HG03521 (cell line): ENCODE results near the gene ISLR.

ENCODE experiments used
- ATAC-seq: cut with Tn5 transposase; IDR thresholded peaks from one replicate; pipeline ENCODE4 v1.9.1; 2021; ENCODE audit warnings: mild to moderate bottlenecking, moderate library complexity; ENCODE audit not compliant: unreplicated experiment

Gene ISLR, protein sequence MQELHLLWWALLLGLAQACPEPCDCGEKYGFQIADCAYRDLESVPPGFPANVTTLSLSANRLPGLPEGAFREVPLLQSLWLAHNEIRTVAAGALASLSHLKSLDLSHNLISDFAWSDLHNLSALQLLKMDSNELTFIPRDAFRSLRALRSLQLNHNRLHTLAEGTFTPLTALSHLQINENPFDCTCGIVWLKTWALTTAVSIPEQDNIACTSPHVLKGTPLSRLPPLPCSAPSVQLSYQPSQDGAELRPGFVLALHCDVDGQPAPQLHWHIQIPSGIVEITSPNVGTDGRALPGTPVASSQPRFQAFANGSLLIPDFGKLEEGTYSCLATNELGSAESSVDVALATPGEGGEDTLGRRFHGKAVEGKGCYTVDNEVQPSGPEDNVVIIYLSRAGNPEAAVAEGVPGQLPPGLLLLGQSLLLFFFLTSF

DNA sequence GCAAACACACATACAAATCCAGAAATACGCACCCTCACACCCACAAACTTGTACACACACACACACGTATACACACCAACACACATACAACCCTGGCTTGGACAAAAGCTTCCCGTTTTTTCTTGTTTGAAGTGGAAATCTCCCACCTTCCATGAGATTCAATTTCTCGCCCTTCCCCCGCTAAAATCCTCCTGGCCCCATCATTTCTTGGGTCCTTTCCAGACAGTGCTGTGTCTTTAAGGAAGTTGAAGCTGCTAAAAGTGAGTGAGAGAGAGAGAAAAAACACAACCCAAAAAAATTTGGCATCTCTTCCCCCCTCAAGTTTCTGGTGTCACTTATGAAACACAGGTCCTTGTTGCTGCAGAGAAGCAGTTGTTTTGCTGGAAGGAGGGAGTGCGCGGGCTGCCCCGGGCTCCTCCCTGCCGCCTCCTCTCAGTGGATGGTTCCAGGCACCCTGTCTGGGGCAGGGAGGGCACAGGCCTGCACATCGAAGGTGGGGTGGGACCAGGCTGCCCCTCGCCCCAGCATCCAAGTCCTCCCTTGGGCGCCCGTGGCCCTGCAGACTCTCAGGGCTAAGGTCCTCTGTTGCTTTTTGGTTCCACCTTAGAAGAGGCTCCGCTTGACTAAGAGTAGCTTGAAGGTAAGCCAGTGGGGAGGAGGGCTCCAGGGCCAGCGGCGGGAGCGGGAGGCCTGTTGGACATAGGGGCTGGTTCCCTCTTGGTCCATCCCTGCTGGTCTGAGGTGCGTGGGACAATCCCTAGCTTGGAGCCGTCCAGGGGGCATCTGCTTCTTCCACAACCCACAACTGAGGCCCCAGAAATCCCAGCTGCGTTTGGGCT, at the start of gene ISLR:
Gene ISLR (plus strand): TSS at position 331 of the 839 bp plus-strand sequence. CDS start 1,149 bp downstream, outside the sequence.
- no peak for ATAC-seq

DNA sequence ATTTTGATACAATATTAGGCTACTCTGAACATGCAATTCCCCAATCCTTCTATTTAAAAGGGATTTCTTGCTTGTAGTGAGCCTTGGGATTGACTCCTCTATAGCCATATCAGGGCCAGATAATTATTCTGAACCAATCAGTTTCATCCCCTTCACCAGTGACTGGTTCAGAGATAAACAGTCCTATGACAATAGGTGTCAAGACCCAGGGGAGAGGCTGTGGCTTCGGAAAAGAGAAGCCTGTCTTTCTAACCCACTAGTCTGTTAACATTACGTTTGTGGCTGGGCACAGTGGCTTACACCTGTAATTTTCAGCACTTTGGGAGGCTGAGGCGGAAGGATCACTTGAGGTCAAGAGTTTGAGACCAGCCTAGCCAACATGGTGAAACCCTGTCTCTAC, 49.3 kb upstream of the ISLR start:
- no peak for ATAC-seq

DNA sequence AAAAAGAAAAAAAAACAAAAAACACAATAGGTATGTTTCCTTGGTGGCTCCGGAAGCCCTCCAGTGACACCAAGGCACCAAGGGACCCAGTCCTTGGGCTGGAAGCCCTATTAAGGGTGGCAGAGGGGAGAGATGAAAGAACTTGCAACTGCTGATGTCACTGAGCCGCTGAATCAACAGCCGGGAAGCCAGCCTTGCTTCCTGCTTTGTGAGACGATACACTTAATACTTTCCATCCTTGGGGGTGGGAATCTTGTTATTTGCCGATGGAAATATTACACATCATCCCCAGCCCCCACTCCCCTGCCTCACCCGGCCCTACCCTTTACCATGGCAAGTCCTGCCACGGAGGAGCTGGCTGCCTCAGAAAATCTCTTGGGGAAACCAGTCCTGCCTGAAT, 48.8 kb upstream of the ISLR start:
- ATAC-seq, result no peak

DNA sequence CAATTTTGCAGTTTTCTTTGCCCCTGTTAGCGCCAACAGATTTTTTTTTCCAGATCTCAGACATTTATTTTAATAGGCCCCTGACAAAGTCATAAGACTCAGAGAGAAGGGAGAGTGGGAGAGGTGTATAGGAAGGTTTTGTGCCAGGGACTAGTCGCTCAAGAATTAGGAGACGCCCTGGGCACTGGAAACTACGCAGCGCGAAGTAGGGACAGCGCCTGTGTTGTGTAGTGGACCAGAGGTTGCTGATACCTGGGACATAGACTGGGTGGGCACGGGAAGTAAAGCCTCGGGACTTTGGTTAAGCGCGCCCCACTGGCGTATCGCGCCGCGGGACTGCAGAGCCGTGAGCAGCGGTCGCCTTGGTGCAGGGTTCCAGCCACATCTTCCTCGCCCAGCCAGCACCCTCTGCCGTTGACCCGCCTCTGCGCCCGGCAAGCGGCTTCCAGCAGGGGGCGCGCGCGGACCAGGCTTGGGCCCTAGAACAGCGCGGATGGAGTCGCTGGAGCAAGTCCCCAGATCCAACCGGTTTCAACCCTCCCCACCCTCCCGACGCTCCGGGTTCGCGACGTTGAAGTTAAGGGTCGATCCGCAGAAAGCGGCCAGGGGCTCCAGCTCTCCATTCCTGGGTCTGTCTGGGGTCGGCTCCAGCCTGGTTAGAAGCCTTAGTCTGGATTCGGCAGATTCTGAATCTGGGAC, 46.1 kb upstream of the ISLR start:
- peak; percentile 70 for ATAC-seq

DNA sequence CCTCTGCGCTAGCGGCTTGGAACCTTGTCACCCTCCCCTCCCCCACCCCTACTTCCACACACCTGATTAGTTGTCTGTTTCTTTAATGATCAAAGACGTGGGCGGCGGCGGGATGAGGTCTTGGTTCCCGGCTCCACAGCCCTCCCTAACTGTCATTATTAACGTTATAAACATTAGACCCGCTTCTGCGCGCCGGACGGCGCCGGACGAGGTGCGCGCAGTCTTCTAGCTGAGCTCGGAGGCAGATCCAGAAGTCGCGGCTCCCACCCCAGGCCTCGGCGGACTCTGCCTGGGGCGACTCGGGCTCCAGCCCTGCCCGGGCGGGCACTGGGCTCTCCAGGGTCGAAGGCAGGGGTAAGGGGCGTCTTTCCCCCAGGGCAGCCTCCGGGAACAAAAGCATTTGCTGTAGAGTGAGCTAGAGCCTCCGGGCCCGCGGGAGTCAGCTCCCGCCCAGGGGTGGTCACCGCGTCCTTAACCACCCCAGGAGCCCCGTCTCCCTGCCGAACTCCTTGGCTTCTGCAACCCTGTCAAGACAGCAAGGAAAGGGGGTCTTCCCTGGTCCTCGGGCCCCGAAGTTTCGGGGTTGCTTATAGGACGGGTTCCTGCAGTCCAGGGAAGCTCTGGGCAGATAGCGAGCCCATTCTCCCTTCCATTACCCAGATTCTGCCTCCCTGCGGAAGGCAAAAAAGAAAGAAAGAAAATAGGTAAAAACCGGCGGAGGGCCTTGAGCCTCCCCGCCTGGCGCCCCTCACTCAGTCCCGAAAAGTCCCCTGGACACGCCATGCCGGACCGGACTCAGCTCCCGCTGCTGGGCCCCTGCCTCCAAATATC, 45.3 kb upstream of the ISLR start:
- peak; percentile 10 for ATAC-seq

DNA sequence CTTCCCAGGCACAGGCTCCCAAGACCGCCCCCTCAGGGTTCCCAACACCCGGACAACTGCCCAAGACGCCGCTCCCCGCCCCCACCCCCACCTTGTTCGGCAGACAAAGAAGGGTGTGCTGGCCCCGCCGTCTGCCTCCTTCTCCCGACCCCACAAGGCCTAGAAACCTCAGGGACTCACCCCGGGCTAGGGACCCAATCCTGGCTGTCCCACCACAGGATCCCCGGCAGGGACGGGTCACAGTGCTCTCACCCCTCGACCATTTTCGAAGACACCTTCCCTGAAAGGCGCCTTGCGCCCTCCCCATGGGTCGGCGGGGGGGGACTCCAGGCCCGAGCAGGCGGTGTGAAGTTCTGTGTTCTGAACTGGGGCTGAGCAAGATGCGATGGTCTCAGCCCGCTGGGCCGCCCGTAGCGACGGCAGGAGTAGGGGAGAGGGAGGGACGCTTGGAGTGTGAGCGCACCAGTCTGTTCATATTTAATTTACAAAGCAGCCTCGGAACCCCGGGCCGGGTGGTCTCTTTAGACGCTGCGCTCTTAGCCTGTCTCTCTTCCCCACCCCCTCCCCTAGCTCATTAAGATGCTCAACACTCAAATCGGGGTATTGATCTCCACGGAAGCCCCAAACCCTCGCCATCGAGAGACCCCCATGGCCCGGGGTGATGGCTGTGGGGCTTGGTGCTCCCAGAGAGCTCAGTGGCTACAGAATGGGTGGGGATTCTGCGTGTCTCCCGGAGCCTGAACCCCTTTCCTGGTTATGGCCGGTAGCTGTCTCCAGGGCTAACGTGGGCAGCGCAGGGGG, 44.5 kb upstream of the ISLR start:
- no peak for ATAC-seq

DNA sequence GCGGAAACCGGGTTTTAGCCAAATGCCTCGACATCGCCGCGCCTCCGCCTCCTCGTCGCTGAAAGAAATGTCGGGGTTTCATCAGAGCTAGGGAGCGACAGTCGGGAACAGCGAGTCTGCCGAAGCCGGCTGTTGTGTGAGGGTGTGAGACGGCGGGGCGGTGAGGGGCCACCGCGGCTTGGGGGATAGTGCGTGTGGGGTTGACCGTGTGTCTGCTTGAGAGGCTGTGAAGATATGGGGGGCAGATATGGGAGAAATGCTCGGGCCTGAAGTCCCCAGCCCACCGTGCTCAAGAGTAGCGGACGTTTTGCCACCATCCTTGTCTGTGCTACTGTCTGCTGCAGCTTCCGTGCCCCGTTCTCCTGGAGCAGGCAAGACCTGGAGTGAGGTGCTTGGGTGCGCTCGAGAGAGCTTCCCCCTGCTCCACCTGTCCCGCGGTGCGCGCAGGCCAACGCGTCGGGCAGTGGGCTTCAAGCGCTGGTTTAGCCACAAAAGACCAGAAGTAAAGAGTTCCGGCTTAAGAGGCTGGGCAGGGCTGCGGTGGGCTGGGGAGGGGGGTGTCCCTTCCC, 43.8 kb upstream of the ISLR start:
- ATAC-seq, result no peak

DNA sequence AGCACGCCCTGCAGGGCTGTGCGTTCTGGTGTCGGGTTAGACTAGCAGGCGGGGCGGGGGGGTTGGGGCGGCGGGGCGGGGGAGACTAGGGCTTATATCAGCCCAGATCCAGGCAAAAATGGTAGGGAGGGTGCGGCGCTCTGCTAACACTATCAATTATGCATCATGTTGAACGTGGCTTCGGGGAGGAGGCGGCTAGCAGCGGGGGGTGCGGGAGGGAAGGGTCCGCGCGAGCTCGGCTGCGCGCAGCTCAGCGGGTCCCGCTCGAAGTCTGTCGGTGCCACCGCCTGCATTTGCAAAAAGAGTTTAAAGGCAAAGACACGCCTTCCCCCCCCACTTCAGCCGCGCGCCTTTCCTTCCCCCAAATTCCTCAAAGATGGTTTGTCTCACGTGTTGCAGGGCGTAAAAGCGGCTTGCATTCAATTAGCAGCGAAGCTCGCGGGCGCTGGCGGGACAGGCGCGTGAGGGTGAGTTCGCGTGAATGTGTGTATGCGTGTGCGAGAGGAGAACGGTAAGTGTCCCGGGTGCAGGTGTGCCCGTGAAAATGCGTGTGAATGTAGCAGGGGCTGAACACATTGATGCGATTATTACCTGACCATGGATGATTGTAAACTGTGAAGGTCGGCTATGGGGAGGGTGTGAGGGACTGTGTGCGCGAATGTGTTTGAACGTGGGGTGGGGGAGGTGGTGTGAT, 43.2 kb upstream of the ISLR start, which contains the start of gene ISLR2:
Gene ISLR2 (plus strand): TSS at position 432 of the 694 bp plus-strand sequence. CDS start 2,169 bp downstream, outside the sequence.
- no peak for ATAC-seq

DNA sequence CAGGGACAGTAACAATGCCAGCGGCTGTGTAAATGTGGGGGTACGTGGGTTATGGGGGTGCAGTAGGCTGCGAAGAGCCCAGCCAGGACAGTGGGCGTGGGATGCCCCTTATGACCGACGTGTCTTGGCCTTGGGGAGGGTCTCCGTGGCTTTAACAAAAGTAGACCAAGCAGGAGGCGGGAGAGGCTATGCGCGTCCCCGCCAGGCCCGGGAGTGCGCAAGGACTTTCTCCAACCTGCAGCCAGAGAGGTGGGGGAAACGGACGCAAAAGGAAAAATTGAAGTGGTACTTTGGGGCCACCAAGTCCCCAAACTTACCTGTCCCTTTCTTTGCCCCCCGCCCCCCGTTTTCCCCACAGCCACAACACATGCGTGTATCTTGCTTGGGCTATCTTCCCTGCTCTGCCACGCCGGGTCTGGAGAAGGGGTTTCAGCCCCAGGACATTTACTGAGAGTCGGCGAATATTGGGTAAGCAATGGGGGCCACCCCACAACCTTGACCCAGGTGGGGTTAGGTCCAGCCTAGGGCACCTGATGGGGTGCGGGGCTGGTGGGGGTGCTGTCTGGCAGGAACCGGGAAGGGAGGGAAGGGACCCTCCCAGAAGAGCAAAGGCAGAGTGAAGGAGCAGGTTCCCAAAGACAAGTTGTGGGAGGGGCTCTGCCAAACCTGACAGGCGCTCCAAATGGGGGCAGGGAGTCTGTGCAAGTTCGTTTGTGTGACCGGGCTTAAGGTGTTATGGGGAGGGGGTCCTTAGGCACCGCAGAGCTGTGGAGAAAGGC, 42.5 kb upstream of the ISLR start:
- ATAC-seq, result no peak

DNA sequence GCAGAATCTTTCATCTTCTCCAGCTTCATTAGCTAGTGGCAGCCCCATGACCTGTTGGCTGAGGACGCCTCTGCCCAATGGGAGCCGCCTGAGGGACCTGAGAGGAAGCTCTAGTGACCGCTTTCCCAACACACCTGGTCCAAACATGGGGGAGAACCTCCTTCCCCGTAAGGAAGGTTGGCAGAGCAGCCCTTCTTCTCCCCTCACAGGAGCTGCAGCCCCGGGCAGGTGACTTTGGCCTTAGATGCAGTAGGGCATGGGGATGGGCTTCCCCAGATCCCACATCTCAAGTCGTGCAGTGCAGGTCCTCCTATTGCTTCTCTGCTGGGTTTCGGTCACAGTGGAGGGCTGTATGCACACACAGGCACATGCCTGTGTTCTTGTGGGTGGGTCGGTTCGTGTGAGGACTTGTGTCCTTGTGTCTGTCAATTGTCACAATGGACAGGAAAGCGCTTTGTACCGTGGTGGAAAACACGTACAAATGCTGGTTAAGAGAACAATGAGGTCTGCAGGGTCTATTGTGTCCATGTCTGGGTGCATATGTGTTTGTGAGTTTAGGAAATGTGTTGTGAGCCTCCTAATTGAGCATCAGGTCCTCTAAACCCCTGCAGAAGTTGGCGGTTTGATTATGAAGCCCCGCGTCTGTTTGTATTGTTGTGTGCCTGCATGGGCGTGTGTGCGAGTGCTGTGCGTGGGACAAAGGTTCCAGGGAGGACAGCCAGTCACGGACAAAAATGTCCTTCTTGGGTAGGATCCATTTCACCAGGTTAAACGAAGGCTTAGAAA, 41.7 kb upstream of the ISLR start:
- no peak for ATAC-seq

DNA sequence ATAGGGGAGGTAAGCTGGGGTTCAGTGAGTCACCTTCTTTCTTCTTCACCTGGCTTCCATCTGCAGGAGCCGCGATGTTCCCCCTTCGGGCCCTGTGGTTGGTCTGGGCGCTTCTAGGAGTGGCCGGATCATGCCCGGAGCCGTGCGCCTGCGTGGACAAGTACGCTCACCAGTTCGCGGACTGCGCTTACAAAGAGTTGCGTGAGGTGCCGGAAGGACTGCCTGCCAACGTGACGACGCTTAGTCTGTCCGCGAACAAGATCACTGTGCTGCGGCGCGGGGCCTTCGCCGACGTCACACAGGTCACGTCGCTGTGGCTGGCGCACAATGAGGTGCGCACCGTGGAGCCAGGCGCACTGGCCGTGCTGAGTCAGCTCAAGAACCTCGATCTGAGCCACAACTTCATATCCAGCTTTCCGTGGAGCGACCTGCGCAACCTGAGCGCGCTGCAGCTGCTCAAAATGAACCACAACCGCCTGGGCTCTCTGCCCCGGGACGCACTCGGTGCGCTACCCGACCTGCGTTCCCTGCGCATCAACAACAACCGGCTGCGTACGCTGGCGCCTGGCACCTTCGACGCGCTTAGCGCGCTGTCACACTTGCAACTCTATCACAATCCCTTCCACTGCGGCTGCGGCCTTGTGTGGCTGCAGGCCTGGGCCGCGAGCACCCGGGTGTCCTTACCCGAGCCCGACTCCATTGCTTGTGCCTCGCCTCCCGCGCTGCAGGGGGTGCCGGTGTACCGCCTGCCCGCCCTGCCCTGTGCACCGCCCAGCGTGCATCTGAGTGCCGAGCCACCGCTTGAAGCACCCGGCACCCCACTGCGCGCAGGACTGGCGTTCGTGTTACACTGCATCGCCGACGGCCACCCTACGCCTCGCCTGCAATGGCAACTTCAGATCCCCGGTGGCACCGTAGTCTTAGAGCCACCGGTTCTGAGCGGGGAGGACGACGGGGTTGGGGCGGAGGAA, 40.5 kb upstream of the ISLR start:
- ATAC-seq, result no peak

DNA sequence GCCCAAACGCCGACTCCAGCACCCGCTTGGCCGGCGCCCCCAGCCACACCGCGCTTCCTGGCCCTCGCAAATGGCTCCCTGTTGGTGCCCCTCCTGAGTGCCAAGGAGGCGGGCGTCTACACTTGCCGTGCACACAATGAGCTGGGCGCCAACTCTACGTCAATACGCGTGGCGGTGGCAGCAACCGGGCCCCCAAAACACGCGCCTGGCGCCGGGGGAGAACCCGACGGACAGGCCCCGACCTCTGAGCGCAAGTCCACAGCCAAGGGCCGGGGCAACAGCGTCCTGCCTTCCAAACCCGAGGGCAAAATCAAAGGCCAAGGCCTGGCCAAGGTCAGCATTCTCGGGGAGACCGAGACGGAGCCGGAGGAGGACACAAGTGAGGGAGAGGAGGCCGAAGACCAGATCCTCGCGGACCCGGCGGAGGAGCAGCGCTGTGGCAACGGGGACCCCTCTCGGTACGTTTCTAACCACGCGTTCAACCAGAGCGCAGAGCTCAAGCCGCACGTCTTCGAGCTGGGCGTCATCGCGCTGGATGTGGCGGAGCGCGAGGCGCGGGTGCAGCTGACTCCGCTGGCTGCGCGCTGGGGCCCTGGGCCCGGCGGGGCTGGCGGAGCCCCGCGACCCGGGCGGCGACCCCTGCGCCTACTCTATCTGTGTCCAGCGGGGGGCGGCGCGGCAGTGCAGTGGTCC, 39.7 kb upstream of the ISLR start:
- no peak for ATAC-seq

DNA sequence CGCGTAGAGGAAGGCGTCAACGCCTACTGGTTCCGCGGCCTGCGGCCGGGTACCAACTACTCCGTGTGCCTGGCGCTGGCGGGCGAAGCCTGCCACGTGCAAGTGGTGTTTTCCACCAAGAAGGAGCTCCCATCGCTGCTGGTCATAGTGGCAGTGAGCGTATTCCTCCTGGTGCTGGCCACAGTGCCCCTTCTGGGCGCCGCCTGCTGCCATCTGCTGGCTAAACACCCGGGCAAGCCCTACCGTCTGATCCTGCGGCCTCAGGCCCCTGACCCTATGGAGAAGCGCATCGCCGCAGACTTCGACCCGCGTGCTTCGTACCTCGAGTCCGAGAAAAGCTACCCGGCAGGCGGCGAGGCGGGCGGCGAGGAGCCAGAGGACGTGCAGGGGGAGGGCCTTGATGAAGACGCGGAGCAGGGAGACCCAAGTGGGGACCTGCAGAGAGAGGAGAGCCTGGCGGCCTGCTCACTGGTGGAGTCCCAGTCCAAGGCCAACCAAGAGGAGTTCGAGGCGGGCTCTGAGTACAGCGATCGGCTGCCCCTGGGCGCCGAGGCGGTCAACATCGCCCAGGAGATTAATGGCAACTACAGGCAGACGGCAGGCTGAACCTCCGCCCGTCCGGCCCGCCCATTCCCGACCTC, 39.0 kb upstream of the ISLR start:
- no peak for ATAC-seq

DNA sequence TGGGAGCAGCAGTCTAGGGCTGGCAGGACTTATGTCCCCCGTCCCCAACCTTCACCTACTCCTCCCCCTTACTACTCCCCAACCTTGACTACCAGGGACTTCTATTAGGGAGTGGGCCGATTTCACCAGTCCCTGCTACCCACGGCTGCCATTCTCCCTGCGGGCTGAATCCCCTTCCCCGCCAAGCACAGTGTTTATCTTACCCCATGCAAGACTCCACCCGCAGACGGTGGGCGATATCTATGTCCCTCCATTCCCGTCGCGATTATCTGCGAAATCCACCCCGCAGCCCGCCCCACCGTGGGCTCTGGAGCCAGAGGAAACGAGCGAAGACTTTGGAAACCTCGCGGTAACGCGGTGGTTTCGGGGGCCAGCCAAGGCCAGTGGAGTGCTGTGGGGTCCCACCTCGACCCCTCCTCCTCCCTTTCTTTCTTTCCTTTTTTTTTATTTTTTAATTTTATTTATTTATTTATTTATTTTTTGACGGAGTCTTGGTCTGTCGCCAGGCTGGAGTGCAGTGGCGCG, 38.4 kb upstream of the ISLR start:
- ATAC-seq, result no peak

DNA sequence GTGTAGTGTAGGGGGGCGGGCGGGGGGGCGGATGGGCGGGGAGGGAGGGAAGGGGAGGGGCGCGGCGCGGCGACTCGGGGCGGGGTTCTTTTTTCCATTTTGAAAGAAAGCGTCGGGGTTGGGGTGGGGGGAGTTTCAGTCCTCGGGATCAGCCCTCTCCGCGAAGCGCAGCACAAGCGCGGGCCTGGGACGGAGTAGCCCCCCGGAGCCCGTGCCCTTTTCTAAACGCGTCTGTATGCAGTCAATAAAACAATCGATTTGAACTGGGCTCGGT, 37.0 kb upstream of the ISLR start:
- no peak for ATAC-seq
